HepG2 (cell line): Measurements from ENCODE around the gene MTTP. TPM values are rescaled to one million over a fixed set of nuclear protein-coding genes. Genes with fewer than 3 reads are reported as not detected.

Experiments used
- ATAC-seq: fragments of 200-7000 bp; cut with Tn5 transposase; 3 replicates; pipeline ENCODE4 v1.9.1; 2020; ENCODE audit warnings: mild to moderate bottlenecking, moderate library complexity
- Bru-seq: library from RNA; stranded (reverse); fragments of 400-500 nt; gene quantifications from one replicate; lab custom pipeline; 2021; lab: Mats Ljungman, UMichigan
- BruChase-seq, 2 experiments: library from RNA; stranded (reverse); fragments of 400-500 nt; gene quantifications; one replicate each; lab custom pipeline; 2021; lab: Mats Ljungman, UMichigan
- BruUV-seq: library from RNA; stranded (reverse); fragments of 400-500 nt; replicated peaks from 2 replicates; lab custom pipeline; 2021; lab: Mats Ljungman, UMichigan
- CTCF ChIA-PET: fragments of 300-600 bp; formaldehyde crosslinking; extraction: SDS; loops from one replicate; lab custom pipeline; 2021; ENCODE audit warnings: low total read pairs, inconsistent platforms, low intra/inter-chr PET ratio; lab: Yijun Ruan, JAX
- POLR2A ChIA-PET: fragments of 350-600 bp; sonication (Branson Sonifier 250); formaldehyde crosslinking; loops from one replicate; lab custom pipeline; 2020; ENCODE audit warnings: antibody characterized with exemption, inconsistent platforms; lab: Yijun Ruan, JAX
- DNase-seq: peaks from one replicate; pipeline ENCODE4 v3.0.0-alpha.2; 2015; ENCODE audit warnings: low spot score
- FAIRE-seq: peaks from 3 replicates; lab custom pipeline; 2011; peaks lifted over from hg19 to GRCh38; lab: Jason Lieb, UNC
- H2AFZ ChIP-seq: one replicate; pipeline ENCODE4 v1.6.1; 2011; ENCODE audit warnings: low read length, inconsistent platforms
- H3K27ac ChIP-seq: fragments of 300-600 bp; 3 replicates; pipeline ENCODE4 v1.8.0; 2011; ENCODE audit warnings: mixed run types, mild to moderate bottlenecking, mixed read lengths, low read length, inconsistent platforms; ENCODE audit not compliant: insufficient read depth; ENCODE audit errors: extremely low read length
- H3K27me3 ChIP-seq, 2 experiments: fragments of 200-600 bp in 1 of 2; 2 replicates in 1 of 2; 3 replicates in 1 of 2; pipeline versions ENCODE4 v1.6.0 to v1.8.0; 2011; ENCODE audit warnings: low read length in 2 of 2, mild to moderate bottlenecking in 2 of 2, moderate library complexity in 2 of 2, inconsistent platforms in 1 of 2; ENCODE audit not compliant: insufficient read depth in 2 of 2, control insufficient read depth in 1 of 2
- H3K36me3 ChIP-seq, 2 experiments: fragments of 200-600 bp in 1 of 2; replicated peaks in 1 of 2; 2 replicates in 1 of 2; 3 replicates in 1 of 2; pipeline versions ENCODE4 v1.5.1 to v1.8.0; 2011; ENCODE audit warnings: low read length in 2 of 2, inconsistent platforms in 1 of 2; ENCODE audit not compliant: insufficient read depth in 2 of 2, control insufficient read depth in 1 of 2
- H3K4me1 ChIP-seq: 2 replicates; pipeline ENCODE4 v1.5.1; 2012; ENCODE audit warnings: low read length, inconsistent platforms; ENCODE audit not compliant: insufficient read depth
- H3K4me2 ChIP-seq: 2 replicates; pipeline ENCODE4 v1.6.0; 2011; ENCODE audit warnings: low read depth, low read length, inconsistent platforms
- H3K4me3 ChIP-seq, 3 experiments: fragments of 200-600 bp in 1 of 3; sonication (generic), shearing (Covaris generic) in 1 of 3; replicated peaks in 1 of 3; 2 replicates each; pipeline ENCODE4 v1.5.1; 2011 to 2016; ENCODE audit warnings: low read length in 3 of 3, inconsistent platforms in 2 of 3, low read depth in 2 of 3, mild to moderate bottlenecking in 2 of 3, control low read depth in 1 of 3, mixed read lengths in 1 of 3; ENCODE audit not compliant: insufficient read depth in 1 of 3
- H3K79me2 ChIP-seq: one replicate; pipeline ENCODE4 v1.6.1; 2011; ENCODE audit warnings: low read length, inconsistent platforms; ENCODE audit not compliant: insufficient read depth
- H3K9ac ChIP-seq: 2 replicates; pipeline ENCODE4 v1.6.0; 2011; ENCODE audit warnings: mild to moderate bottlenecking, low read depth, low read length, inconsistent platforms; ENCODE audit not compliant: insufficient read depth
- H3K9me3 ChIP-seq: 2 replicates; pipeline ENCODE4 v1.5.1; 2012; ENCODE audit warnings: mild to moderate bottlenecking, low read length
- H4K20me1 ChIP-seq: 2 replicates; pipeline ENCODE4 v1.6.0; 2011; ENCODE audit warnings: inconsistent platforms, mild to moderate bottlenecking, low read length, moderate library complexity; ENCODE audit not compliant: insufficient read depth
- ETV6 ChIP-seq: sonication (generic); formaldehyde crosslinking; conservative IDR thresholded peaks from 2 replicates; pipeline ENCODE4 v1.4.0; 2020; ENCODE audit warnings: missing genetic modification reagents
- HOXA9 ChIP-seq: sonication (generic); formaldehyde crosslinking; IDR thresholded peaks from 2 replicates; pipeline ENCODE4 v1.8.1; 2022; ENCODE audit warnings: missing genetic modification reagents, mild to moderate bottlenecking, moderate library complexity, borderline replicate concordance
- KDM4B ChIP-seq: sonication (generic); formaldehyde crosslinking; IDR thresholded peaks from 2 replicates; pipeline ENCODE4 v1.4.0; 2020; ENCODE audit warnings: missing genetic modification reagents
- NFE2 ChIP-seq: sonication (generic); formaldehyde crosslinking; IDR thresholded peaks from 2 replicates; pipeline ENCODE4 v1.4.0; 2020; ENCODE audit warnings: missing genetic modification reagents
- TAF1 ChIP-seq: sonication (generic); formaldehyde crosslinking; IDR thresholded peaks from 2 replicates; pipeline ENCODE4 v1.4.0; 2020; ENCODE audit warnings: missing genetic modification reagents
- ZNF232 ChIP-seq: sonication (generic); formaldehyde crosslinking; IDR thresholded peaks from 2 replicates; pipeline ENCODE4 v1.4.0; 2020; ENCODE audit warnings: missing genetic modification reagents, borderline replicate concordance
- ZNF501 ChIP-seq: sonication (generic); formaldehyde crosslinking; IDR thresholded peaks from 2 replicates; pipeline ENCODE4 v1.5.1; 2020; ENCODE audit warnings: mild to moderate bottlenecking, moderate library complexity, missing genetic modification reagents
- WGBS: methylation state at CpG from one replicate; pipeline ENCODE4 v1.1.6; 2017; ENCODE audit warnings: low lambda C conversion rate; 5-methylcytosine and 5-hydroxymethylcytosine counted together
- in situ Hi-C: cut with HindIII; loops from 2 replicates; pipeline ENCODE4 v1.10.0; 2017; ENCODE audit warnings: low pct_unique_long_range_greater_than_20kb; ENCODE audit not compliant: extremely low pct_ligation_motif_present
- intact Hi-C: fragments of 100-400 bp; cut with micrococcal nuclease; formaldehyde crosslinking; loops from one replicate; pipeline ENCODE4 v1.10.0; 2022; ENCODE audit not compliant: unreplicated experiment
- long read RNA-seq, 2 experiments: library from RNA in 1 of 2; library from polyadenylated mRNA in 1 of 2; stranded (forward) in 1 of 2; unstranded in 1 of 2; transcript quantifications; one replicate each; pipeline ENCODE4 v2.0.0, GENCODE V29; 2019 to 2022
- polyA minus RNA-seq, 3 experiments: library from RNA; depleted of rRNA, polyadenylated mRNA; stranded (reverse); fragments of >200 nt; gene quantifications; 2 replicates each; pipeline ENCODE4 v1.2.3, GENCODE V29; 2011; ENCODE audit warnings: low replicate concordance in 1 of 3
- polyA plus RNA-seq, 8 experiments: library from polyadenylated mRNA; depleted of rRNA in 3 of 8; stranded (reverse) in 7 of 8; unstranded in 1 of 8; fragments of >200 nt; fragmentation: Illumina TruSeq in 4 of 8; extraction: Trizol in 4 of 8; gene quantifications; 2 replicates each; pipeline versions ENCODE4 v1.2.1 to v1.2.3, GENCODE V29; 2011 to 2016; ENCODE audit warnings: low read depth in 4 of 8, missing spikeins in 1 of 8, mixed read lengths in 1 of 8; ENCODE audit not compliant: insufficient read depth in 1 of 8
- total RNA-seq, 5 experiments: library from RNA; depleted of rRNA; stranded (reverse); fragments of >200 nt; fragmentation: Illumina TruSeq; extraction: Trizol; gene quantifications; 2 replicates each; pipeline ENCODE4 v1.2.3, GENCODE V29; 2016; ENCODE audit warnings: low read depth in 1 of 5
- TF ChIP-seq, protein P1 (sequence below): sonication (generic); formaldehyde crosslinking; IDR thresholded peaks from 2 replicates; pipeline ENCODE4 v1.4.0; 2020; ENCODE audit warnings: missing genetic modification reagents, borderline replicate concordance
- TF ChIP-seq, protein P2 (sequence below): sonication (generic); formaldehyde crosslinking; IDR thresholded peaks from 2 replicates; pipeline ENCODE4 v1.8.1; 2023; ENCODE audit warnings: mild to moderate bottlenecking, missing genetic modification reagents

MTTP gene
- 58.4 and 102 TPM in 2 replicates for total RNA-seq (2016; rRNA removed; fragmentation: Illumina TruSeq; extraction: Trizol)
- 4.8 and 5.0 TPM in 2 replicates for total RNA-seq (2016; cell fraction: cytosol; rRNA removed; fragmentation: Illumina TruSeq; extraction: Trizol; ENCODE audit: low read depth)
- 55.4 and 103 TPM in 2 replicates for total RNA-seq (2016; cell fraction: insoluble cytoplasmic fraction; rRNA removed; fragmentation: Illumina TruSeq; extraction: Trizol)
- total RNA-seq (2016; cell fraction: membrane; rRNA removed; fragmentation: Illumina TruSeq; extraction: Trizol): 13.6 and 15.4 TPM in 2 replicates
- total RNA-seq (2016; cell fraction: nucleus; rRNA removed; fragmentation: Illumina TruSeq; extraction: Trizol): 112 and 117 TPM in 2 replicates
- 78.2 and 84.7 TPM in 2 replicates for polyA plus RNA-seq (2011; rRNA removed)
- polyA plus RNA-seq (2011; cell fraction: cytosol; rRNA removed): 25.7 and 42.3 TPM in 2 replicates
- polyA plus RNA-seq (2011; cell fraction: nucleus; rRNA removed): 20.9 and 34.4 TPM in 2 replicates
- 101 and 154 TPM in 2 replicates for polyA plus RNA-seq (2012)
- polyA plus RNA-seq (2016; cell fraction: cytosol; fragmentation: Illumina TruSeq; extraction: Trizol; ENCODE audit: low read depth): 2.5 and 2.9 TPM in 2 replicates
- polyA plus RNA-seq (2016; cell fraction: insoluble cytoplasmic fraction; fragmentation: Illumina TruSeq; extraction: Trizol; ENCODE audit: low read depth): 33.9 and 35.6 TPM in 2 replicates
- polyA plus RNA-seq (2016; cell fraction: membrane; fragmentation: Illumina TruSeq; extraction: Trizol; ENCODE audit: low read depth): 6.3 and 7.3 TPM in 2 replicates
- 83.7 and 84.7 TPM in 2 replicates for polyA plus RNA-seq (2016; cell fraction: nucleus; fragmentation: Illumina TruSeq; extraction: Trizol; ENCODE audit: insufficient read depth, low read depth)
- polyA minus RNA-seq (2011; rRNA and poly(A)+ RNA removed; ENCODE audit: low replicate concordance): 235 TPM in 1 of 2 replicates, not detected in the other
- polyA minus RNA-seq (2011; cell fraction: cytosol; rRNA and poly(A)+ RNA removed): 56.3 and 83.6 TPM in 2 replicates
- 111 and 137 TPM in 2 replicates for polyA minus RNA-seq (2011; cell fraction: nucleus; rRNA and poly(A)+ RNA removed)
- Bru-seq, nascent RNA: percentile 84 among the genes with signal in this experiment
- percentile 83 among the genes with signal in this experiment for BruChase-seq, experiment 1, labeled RNA remaining after a 6-hour chase
- BruChase-seq, experiment 2, labeled RNA remaining after a 2-hour chase: percentile 75 among the genes with signal in this experiment
- long read RNA-seq, experiment 1, full-length matches to known transcripts: 55 of 73 reads
- long read RNA-seq, experiment 1, partial matches to known transcripts: 11 of 73 reads
- long read RNA-seq, experiment 1, other reads (novel, unspliced or antisense): 7 of 73 reads
- long read RNA-seq, experiment 2, full-length matches to known transcripts: 16 of 108 reads
- long read RNA-seq, experiment 2, partial matches to known transcripts: 13 of 108 reads
- long read RNA-seq, experiment 2, other reads (novel, unspliced or antisense): 79 of 108 reads

DNA sequence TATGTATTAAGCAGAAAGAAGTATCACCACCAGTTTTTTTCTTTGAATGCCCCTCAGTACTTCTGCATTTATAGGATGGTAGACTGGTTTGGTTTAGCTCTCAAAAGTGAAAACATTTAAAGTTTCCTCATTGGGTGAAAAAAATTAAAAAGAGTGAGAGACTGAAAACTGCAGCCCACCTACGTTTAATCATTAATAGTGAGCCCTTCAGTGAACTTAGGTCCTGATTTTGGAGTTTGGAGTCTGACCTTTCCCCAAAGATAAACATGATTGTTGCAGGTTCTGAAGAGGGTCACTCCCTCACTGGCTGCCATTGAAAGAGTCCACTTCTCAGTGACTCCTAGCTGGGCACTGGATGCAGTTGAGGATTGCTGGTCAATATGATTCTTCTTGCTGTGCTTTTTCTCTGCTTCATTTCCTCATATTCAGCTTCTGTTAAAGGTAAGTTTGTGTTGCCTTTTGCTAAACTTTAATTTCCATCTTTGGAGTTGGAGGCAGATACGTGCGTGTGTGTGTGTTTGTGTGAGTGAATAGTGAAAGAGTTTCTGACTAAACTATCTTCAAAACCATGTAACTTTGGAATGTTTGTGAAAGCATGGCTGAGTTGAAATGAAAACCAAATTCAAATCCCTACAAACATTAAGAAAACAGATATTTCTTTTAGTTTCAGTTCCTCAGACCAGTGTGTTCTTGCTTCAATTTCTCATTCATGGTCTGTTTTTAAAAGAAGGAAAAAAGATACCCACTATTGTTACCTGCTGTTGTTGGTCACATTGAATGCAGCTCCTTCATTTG lies at the start of gene MTTP:
Gene MTTP, plus strand, starts transcription at position 295 of the 795 bp plus-strand sequence. Its CDS starts 86 bp downstream, at position 381.
- intact Hi-C loops (loop anchor here (1.0 kb wide), 1 partner anchor 10 kb away; the partner anchor contains the start of gene TRMT10A), in situ Hi-C loops (no loop called here)
- CTCF ChIA-PET: no interaction called here
- Histone ChIP-seq H3K36me3 (no peaks in the 10 kb centered on the region), H2AFZ (peak within 1 kb of the TSS; percentile 89), H3K4me1 (peaks cover 57% of the 10 kb centered on the region), H3K79me2 (peaks cover 46% of the 10 kb centered on the region), H3K4me2 (peak within 1 kb of the TSS; percentile 65), H4K20me1 (no peaks in the 10 kb centered on the region), H3K27ac (peak within 1 kb of the TSS; percentile 87), H3K9me3 (no peaks in the 10 kb centered on the region), H3K4me3 (peak within 1 kb of the TSS; percentile 53 to 96 (median 72)), H3K27me3 (no peaks in the 10 kb centered on the region), H3K9ac (peak within 1 kb of the TSS; percentile 75)
- POLR2A ChIA-PET: interaction anchor here (1.0 to 3.9 kb wide), 2 partner anchors 11 to 372 kb away, joined by 4 to 44 read pairs; partner anchors contain the start of genes DNAJB14 and TRMT10A
- WGBS: 3% methylated on average over 3 of the region's 3 CpGs
- peak; percentile 59 for FAIRE-seq
- peak; percentile 67 for DNase-seq
- BruUV-seq: TSS peak; percentile 89
- ATAC-seq: peak; percentile 98
- TF ChIP-seq, protein P1, sequence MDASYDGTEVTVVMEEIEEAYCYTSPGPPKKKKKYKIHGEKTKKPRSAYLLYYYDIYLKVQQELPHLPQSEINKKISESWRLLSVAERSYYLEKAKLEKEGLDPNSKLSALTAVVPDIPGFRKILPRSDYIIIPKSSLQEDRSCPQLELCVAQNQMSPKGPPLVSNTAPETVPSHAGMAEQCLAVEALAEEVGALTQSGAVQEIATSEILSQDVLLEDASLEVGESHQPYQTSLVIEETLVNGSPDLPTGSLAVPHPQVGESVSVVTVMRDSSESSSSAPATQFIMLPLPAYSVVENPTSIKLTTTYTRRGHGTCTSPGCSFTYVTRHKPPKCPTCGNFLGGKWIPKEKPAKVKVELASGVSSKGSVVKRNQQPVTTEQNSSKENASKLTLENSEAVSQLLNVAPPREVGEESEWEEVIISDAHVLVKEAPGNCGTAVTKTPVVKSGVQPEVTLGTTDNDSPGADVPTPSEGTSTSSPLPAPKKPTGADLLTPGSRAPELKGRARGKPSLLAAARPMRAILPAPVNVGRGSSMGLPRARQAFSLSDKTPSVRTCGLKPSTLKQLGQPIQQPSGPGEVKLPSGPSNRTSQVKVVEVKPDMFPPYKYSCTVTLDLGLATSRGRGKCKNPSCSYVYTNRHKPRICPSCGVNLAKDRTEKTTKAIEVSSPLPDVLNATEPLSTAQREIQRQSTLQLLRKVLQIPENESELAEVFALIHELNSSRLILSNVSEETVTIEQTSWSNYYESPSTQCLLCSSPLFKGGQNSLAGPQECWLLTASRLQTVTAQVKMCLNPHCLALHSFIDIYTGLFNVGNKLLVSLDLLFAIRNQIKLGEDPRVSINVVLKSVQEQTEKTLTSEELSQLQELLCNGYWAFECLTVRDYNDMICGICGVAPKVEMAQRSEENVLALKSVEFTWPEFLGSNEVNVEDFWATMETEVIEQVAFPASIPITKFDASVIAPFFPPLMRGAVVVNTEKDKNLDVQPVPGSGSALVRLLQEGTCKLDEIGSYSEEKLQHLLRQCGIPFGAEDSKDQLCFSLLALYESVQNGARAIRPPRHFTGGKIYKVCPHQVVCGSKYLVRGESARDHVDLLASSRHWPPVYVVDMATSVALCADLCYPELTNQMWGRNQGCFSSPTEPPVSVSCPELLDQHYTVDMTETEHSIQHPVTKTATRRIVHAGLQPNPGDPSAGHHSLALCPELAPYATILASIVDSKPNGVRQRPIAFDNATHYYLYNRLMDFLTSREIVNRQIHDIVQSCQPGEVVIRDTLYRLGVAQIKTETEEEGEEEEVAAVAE (CRISPR knock-in tag): no peak
- no peak for TF ChIP-seq ETV6 (CRISPR knock-in tag)
- peak; percentile 64 for TF ChIP-seq TAF1
- TF ChIP-seq HOXA9 (CRISPR knock-in tag): no peak
- no peak for TF ChIP-seq NFE2
- no peak for TF ChIP-seq KDM4B
- TF ChIP-seq ZNF501 (CRISPR knock-in tag): no peak
- TF ChIP-seq, protein P2, sequence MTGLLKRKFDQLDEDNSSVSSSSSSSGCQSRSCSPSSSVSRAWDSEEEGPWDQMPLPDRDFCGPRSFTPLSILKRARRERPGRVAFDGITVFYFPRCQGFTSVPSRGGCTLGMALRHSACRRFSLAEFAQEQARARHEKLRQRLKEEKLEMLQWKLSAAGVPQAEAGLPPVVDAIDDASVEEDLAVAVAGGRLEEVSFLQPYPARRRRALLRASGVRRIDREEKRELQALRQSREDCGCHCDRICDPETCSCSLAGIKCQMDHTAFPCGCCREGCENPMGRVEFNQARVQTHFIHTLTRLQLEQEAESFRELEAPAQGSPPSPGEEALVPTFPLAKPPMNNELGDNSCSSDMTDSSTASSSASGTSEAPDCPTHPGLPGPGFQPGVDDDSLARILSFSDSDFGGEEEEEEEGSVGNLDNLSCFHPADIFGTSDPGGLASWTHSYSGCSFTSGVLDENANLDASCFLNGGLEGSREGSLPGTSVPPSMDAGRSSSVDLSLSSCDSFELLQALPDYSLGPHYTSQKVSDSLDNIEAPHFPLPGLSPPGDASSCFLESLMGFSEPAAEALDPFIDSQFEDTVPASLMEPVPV (CRISPR knock-in tag): no peak
- TF ChIP-seq ZNF232 (CRISPR knock-in tag): no peak; the same call in 1 of the 2 replicates
